Fibroblast of lung (primary cell): Measurements from ENCODE around the gene POLD3.

Source experiments
- EZH2 ChIP-seq: IDR thresholded peaks from 2 replicates; pipeline ENCODE4 v1.5.1; 2012; ENCODE audit warnings: low read length, control low read depth, mild to moderate bottlenecking; ENCODE audit errors: missing control alignments
- TF ChIP-seq, protein P1 (sequence below), 2 donors: IDR thresholded peaks in 1 of 2; conservative IDR thresholded peaks in 1 of 2; 1 replicate in 1 of 2; 2 replicates in 1 of 2; pipeline ENCODE4 v1.5.1; 2011 to 2012; ENCODE audit warnings: low read length in 2 of 2, control low read depth in 1 of 2, inconsistent platforms in 1 of 2, low read depth in 1 of 2, mild to moderate bottlenecking in 1 of 2

- TF ChIP-seq, protein P1, sequence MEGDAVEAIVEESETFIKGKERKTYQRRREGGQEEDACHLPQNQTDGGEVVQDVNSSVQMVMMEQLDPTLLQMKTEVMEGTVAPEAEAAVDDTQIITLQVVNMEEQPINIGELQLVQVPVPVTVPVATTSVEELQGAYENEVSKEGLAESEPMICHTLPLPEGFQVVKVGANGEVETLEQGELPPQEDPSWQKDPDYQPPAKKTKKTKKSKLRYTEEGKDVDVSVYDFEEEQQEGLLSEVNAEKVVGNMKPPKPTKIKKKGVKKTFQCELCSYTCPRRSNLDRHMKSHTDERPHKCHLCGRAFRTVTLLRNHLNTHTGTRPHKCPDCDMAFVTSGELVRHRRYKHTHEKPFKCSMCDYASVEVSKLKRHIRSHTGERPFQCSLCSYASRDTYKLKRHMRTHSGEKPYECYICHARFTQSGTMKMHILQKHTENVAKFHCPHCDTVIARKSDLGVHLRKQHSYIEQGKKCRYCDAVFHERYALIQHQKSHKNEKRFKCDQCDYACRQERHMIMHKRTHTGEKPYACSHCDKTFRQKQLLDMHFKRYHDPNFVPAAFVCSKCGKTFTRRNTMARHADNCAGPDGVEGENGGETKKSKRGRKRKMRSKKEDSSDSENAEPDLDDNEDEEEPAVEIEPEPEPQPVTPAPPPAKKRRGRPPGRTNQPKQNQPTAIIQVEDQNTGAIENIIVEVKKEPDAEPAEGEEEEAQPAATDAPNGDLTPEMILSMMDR (conservative IDR thresholded peaks at IDR 0.05 in 1 of 2, IDR thresholded peaks at IDR 0.05 in 1 of 2; ENCODE audit: low read depth in 1 of 2, low read length in 2 of 2): no peak
- no peak for TF ChIP-seq EZH2
Observed at GRCh38 chr11:74675761-74676160, 83.4 kb downstream of the POLD3 start.
